ENCODE results near the gene PACSIN1. TPM values are rescaled to one million over a fixed set of nuclear protein-coding genes. Genes with fewer than 3 reads are reported as not detected.
A peak's percentile ranks its signal among the peaks of the same experiment; 100 is the strongest.

Gene PACSIN1
- total and polyA plus RNA-seq, 2 of the 4 experiments (the other 2 are of a cell fraction): 0.02 TPM; not detected in 1

DNA sequence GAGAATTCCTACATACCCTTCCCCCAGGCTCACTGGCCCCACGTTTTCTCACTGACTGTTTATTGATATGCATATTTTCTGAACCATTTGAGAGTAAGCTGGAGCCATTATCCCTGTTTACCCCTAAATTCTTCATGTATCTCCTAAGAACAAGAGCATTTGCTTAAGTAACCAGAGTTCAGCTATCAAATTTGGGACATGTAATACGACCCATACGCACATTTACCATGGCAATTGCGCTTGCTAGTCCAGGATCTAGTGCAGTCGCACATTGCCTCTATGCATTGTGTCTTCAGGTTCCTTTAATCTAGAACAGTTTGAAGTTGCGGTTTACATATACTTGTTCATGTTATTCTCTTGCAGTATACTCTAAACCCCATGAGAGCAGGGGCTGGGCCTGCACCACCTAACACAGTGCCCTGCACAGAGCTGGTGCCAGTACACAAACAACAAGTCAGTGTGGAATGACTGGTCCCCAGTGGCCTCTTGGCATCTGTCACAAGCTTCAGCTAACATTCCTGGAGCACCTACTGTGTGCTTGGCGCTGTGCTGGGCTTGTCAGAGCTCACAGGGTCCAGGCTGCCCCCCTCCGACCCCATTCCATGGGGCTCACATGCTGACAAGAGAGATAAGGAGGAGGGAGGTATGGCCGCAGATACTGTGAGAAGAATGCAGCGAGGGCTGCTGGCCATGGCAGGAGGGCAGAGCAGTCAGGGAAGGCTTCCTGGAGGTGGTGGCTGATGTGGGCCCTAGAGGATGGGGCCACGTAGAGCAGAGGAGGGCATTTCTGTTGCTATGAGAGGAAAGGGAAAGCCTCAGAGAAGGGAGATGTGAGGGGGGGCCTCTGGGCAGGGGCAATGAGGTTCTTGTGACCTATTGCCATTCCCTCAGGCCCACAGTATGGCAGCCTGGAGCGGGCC, 62.1 kb downstream of the PACSIN1 start:
- ATAC-seq (ENCODE audit: low read depth): no peak; the same call in 1 of the 2 replicates
- intact Hi-C loops (cut with micrococcal nuclease): loop anchor here (1.0 kb wide), 2 partner anchors 81 to 279 kb away; partner anchors contain the start of gene SMIM29
- H3K4me2 ChIP-seq (ENCODE audit: low read depth, low read length): no peak overlapping the region
- TF ChIP-seq RAD21 (IDR thresholded peaks at IDR 0.05; ENCODE audit: low read length) (no peak), NFE2L2 (IDR thresholded peaks at IDR 0.05; ENCODE audit: low read depth, low read length) (no peak), MAZ (IDR thresholded peaks at IDR 0.05; ENCODE audit: borderline replicate concordance, low read depth, low read length) (no peak), SMC3 (IDR thresholded peaks at IDR 0.05; ENCODE audit: low read depth, low read length) (no peak), MXI1 (IDR thresholded peaks at IDR 0.05; ENCODE audit: borderline replicate concordance, low read depth, low read length) (no peak), RCOR1 (IDR thresholded peaks at IDR 0.05; ENCODE audit: insufficient replicate concordance, low read length) (no peak), POLR2A (IDR thresholded peaks at IDR 0.05; ENCODE audit: low read depth, low read length) (no peak), FOS (IDR thresholded peaks at IDR 0.05; ENCODE audit: low read depth, low read length) (no peak), RFX5 (IDR thresholded peaks at IDR 0.05; ENCODE audit: low read depth, low read length) (no peak), CHD1 (IDR thresholded peaks at IDR 0.05; ENCODE audit: low read depth, low read length) (no peak), MAFK (IDR thresholded peaks at IDR 0.05; ENCODE audit: low read depth, low read length) (no peak)
- TF ChIP-seq, protein P1, sequence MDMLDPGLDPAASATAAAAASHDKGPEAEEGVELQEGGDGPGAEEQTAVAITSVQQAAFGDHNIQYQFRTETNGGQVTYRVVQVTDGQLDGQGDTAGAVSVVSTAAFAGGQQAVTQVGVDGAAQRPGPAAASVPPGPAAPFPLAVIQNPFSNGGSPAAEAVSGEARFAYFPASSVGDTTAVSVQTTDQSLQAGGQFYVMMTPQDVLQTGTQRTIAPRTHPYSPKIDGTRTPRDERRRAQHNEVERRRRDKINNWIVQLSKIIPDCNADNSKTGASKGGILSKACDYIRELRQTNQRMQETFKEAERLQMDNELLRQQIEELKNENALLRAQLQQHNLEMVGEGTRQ (IDR thresholded peaks at IDR 0.05; ENCODE audit: low read depth, low read length): no peak
- TF ChIP-seq, protein P2, sequence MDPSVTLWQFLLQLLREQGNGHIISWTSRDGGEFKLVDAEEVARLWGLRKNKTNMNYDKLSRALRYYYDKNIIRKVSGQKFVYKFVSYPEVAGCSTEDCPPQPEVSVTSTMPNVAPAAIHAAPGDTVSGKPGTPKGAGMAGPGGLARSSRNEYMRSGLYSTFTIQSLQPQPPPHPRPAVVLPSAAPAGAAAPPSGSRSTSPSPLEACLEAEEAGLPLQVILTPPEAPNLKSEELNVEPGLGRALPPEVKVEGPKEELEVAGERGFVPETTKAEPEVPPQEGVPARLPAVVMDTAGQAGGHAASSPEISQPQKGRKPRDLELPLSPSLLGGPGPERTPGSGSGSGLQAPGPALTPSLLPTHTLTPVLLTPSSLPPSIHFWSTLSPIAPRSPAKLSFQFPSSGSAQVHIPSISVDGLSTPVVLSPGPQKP (IDR thresholded peaks at IDR 0.05; ENCODE audit: borderline replicate concordance, low read depth, low read length): no peak
- TF ChIP-seq, protein P3, sequence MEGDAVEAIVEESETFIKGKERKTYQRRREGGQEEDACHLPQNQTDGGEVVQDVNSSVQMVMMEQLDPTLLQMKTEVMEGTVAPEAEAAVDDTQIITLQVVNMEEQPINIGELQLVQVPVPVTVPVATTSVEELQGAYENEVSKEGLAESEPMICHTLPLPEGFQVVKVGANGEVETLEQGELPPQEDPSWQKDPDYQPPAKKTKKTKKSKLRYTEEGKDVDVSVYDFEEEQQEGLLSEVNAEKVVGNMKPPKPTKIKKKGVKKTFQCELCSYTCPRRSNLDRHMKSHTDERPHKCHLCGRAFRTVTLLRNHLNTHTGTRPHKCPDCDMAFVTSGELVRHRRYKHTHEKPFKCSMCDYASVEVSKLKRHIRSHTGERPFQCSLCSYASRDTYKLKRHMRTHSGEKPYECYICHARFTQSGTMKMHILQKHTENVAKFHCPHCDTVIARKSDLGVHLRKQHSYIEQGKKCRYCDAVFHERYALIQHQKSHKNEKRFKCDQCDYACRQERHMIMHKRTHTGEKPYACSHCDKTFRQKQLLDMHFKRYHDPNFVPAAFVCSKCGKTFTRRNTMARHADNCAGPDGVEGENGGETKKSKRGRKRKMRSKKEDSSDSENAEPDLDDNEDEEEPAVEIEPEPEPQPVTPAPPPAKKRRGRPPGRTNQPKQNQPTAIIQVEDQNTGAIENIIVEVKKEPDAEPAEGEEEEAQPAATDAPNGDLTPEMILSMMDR (conservative IDR thresholded peaks at IDR 0.05; ENCODE audit: low read depth, low read length): no peak

More for the DNA sequence above, 62.1 kb downstream of the PACSIN1 start:
- no peak overlapping the region for H3K14ac ChIP-seq (replicated peaks; ENCODE audit: low read depth, low read length)
- no peak overlapping the region for H3K4me3 ChIP-seq (ENCODE audit: insufficient read depth, low read depth, low read length)
- H3K36me3 ChIP-seq (ENCODE audit: control insufficient read depth, insufficient read depth, low read length): no peaks in the 10 kb centered on the region
- no peak overlapping the region for H2AK9ac ChIP-seq (replicated peaks; ENCODE audit: low read depth, low read length, poor library complexity)
- H2AFZ ChIP-seq (replicated peaks; ENCODE audit: low read length, poor library complexity): peak overlapping the region; percentile 30
- no peak overlapping the region for H2BK15ac ChIP-seq (ENCODE audit: low read depth, low read length)
- no peak overlapping the region for H4K91ac ChIP-seq (ENCODE audit: insufficient read depth, low read depth, low read length)
- H3K23ac ChIP-seq (ENCODE audit: low read depth, low read length): no peak overlapping the region
- H2AK5ac ChIP-seq (ENCODE audit: low read depth, low read length): no peak overlapping the region
- BruUV-seq (replicated peaks): no TSS peak
- H4K5ac ChIP-seq (ENCODE audit: low read depth, low read length): no peak overlapping the region
- in situ Hi-C loops (cut with MboI; ENCODE audit: low sequenced_read_pairs) (no loop called here), dilution Hi-C loops (cut with HindIII; ENCODE audit: low sequenced_read_pairs, unreplicated experiment) (no loop called here)
- peaks cover 4% of the 10 kb centered on the region for H3K4me1 ChIP-seq (ENCODE audit: control insufficient read depth, insufficient read depth, low read length)
- H3K18ac ChIP-seq (ENCODE audit: low read depth, low read length): no peak overlapping the region
- ChIA-PET POLR2A (ENCODE audit: unreplicated experiment) (interaction anchor here (0.6 kb wide), 1 partner anchor 321 kb away, joined by 3 read pairs; no protein-coding TSS in a partner anchor), CTCF (interaction anchor here (0.6 kb wide), 3 partner anchors 175 to 730 kb away, joined by 3 to 6 read pairs (median 3); no protein-coding TSS in a partner anchor)
- H3K9ac ChIP-seq (ENCODE audit: low read depth, low read length): no peak overlapping the region
- no peak overlapping the region for H3K27ac ChIP-seq (ENCODE audit: insufficient read depth, low read length)
- no peak for DNase-seq
- 79% methylated on average over 7 of the region's 12 CpGs; no CpG with 5 or more reads in 1 of the 2 experiments for WGBS, 2 experiments (ENCODE audit: extremely low coverage in 2 of 2, insufficient read length in 1 of 2)
- H2BK120ac ChIP-seq (ENCODE audit: low read depth, low read length): no peak overlapping the region
- no peak overlapping the region for H2BK20ac ChIP-seq (ENCODE audit: low read depth, low read length)
- no peak overlapping the region for H4K8ac ChIP-seq (ENCODE audit: low read depth in 2 of 2, low read length in 2 of 2)
- H3K4ac ChIP-seq (ENCODE audit: low read depth, low read length): no peak overlapping the region
- peaks cover 3% of the 10 kb centered on the region; the same call in 1 of the 2 replicates for H3K9me1 ChIP-seq (ENCODE audit: insufficient read depth, low read length)
- no peak overlapping the region for H2BK5ac ChIP-seq (ENCODE audit: low read depth, low read length, poor library complexity, severe bottlenecking)
- no peaks in the 10 kb centered on the region for H4K20me1 ChIP-seq (ENCODE audit: insufficient read depth, low read length)
- H3K79me1 ChIP-seq (ENCODE audit: low read depth in 1 of 2, low read length in 2 of 2): no peaks in the 10 kb centered on the region
- no peaks in the 10 kb centered on the region for H3K9me3 ChIP-seq (ENCODE audit: control insufficient read depth, insufficient read depth, low read length)
- H3K56ac ChIP-seq (ENCODE audit: extremely low read depth, insufficient read depth, low read length): no peak overlapping the region
- H3K27me3 ChIP-seq (ENCODE audit: control insufficient read depth, insufficient read depth, low read length): peaks cover 11% of the 10 kb centered on the region; the same call in 1 of the 2 replicates
